Measurements from ENCODE around the gene FAM229A. TPM values are rescaled to one million over a fixed set of nuclear protein-coding genes. Genes with fewer than 3 reads are reported as not detected.

Gene FAM229A
- total and polyA plus RNA-seq, 9 of the 15 experiments (the other 6 are each of a cell fraction or from before 2014, with no cell fraction given), result 0.04 to 21.6 (median 7.4) TPM

DNA sequence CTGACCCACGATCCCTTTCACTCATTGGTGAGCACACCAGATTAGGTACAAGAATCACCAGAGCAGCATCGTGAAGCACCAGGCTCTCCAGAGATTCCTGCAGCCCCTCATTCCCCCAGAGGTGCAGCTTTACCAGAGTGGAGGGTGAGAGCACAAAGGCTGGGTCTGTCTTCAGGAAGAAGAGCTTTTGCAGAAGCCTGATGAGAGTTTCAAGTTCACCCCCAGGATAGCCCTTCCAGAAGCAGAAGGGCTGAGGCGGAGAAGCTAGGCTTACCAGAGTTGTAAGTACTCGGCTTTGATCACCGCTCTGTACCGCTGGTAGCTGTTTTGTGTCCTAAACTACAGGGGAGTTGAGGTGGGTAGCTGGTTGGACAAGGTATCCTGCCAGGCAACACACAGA lies 3.2 kb upstream of the FAM229A start:
- Histone ChIP-seq H3K27ac (ENCODE audit: extremely low read depth, low read depth, low read length) (no peak overlapping the region), H3K27me3 (ENCODE audit: control insufficient read depth in 2 of 2, insufficient read depth in 2 of 2, low read length in 2 of 2) (no peaks in the 10 kb centered on the region), H3K4me3 (no peak overlapping the region), H3K4me2 (ENCODE audit: insufficient read depth, low read length) (no peak overlapping the region), H2AFZ (ENCODE audit: low read depth, low read length) (no peak overlapping the region), H3K9ac (ENCODE audit: insufficient read depth in 1 of 2, low read depth in 2 of 2, low read length in 2 of 2) (peak overlapping the region in 1 of 2 experiments; percentile 13; a peak in 1 of 4 replicates), H3K4me1 (replicated peaks in 1 of 2; ENCODE audit: control insufficient read depth in 2 of 2, insufficient read depth in 2 of 2, low read length in 2 of 2) (peaks cover 0 to 4% of the 10 kb centered on the region in 2 experiments; a peak in 1 of 5 replicates), H4K20me1 (replicated peaks; ENCODE audit: control insufficient read depth, insufficient read depth, low read length) (no peaks in the 10 kb centered on the region), H3K9me3 (replicated peaks; ENCODE audit: control insufficient read depth, insufficient read depth, low read depth, low read length) (no peaks in the 10 kb centered on the region), H3K79me2 (ENCODE audit: control insufficient read depth, insufficient read depth, low read length) (no peaks in the 10 kb centered on the region), H3K36me3 (ENCODE audit: control insufficient read depth, insufficient read depth, low read length) (peaks cover 84% of the 10 kb centered on the region), H3K9me1 (ENCODE audit: control insufficient read depth, insufficient read depth, low read length) (no peaks in the 10 kb centered on the region)
- DNase-seq (ENCODE audit: extremely low read depth in 1 of 4, low spot score in 3 of 4) (no peak), FAIRE-seq (no peak), ATAC-seq (no peak)
- no TSS peak for BruUV-seq (replicated peaks)
- TF ChIP-seq, protein P1, sequence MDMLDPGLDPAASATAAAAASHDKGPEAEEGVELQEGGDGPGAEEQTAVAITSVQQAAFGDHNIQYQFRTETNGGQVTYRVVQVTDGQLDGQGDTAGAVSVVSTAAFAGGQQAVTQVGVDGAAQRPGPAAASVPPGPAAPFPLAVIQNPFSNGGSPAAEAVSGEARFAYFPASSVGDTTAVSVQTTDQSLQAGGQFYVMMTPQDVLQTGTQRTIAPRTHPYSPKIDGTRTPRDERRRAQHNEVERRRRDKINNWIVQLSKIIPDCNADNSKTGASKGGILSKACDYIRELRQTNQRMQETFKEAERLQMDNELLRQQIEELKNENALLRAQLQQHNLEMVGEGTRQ (CRISPR knock-in tag; IDR thresholded peaks at IDR 0.05), result no peak
- TF ChIP-seq ZNF695 (CRISPR knock-in tag; IDR thresholded peaks at IDR 0.05) (no peak), STAT5B (CRISPR knock-in tag; IDR thresholded peaks at IDR 0.05) (no peak), POLR2AphosphoS2 (IDR thresholded peaks at IDR 0.05; ENCODE audit: low read length) (peak; percentile 34; the same call in 1 of the 2 replicates), TCFL5 (CRISPR knock-in tag; conservative IDR thresholded peaks at IDR 0.05) (no peak), SNIP1 (IDR thresholded peaks at IDR 0.05; ENCODE audit: low read depth) (no peak), POLR2B (IDR thresholded peaks at IDR 0.05; ENCODE audit: low read depth, partially characterized antibody) (peak; percentile 16), TAF7 (tag; IDR thresholded peaks at IDR 0.05) (no peak)
- POLR2A ChIA-PET, result interaction anchor here (0.7 to 4.3 kb wide), 6 partner anchors 8 to 29 kb away, joined by 3 to 36 read pairs (median 6); partner anchors contain the start of gene BSDC1
- in situ Hi-C loops (cut with MboI) (no loop called here), intact Hi-C loops (cut with micrococcal nuclease) (no loop called here)
- CTCF ChIA-PET (ENCODE audit: low intra/inter-chr PET ratio), result no interaction called here
- WGBS (ENCODE audit: insufficient coverage, low coverage, missing lambda C conversion rate), result 83% methylated on average over 6 of the region's 6 CpGs

All from K562 (cell line).